Brain pericyte (primary cell): ENCODE data around the gene ZNF365.
"Not testable (repeated sequence)": the region's sequence is repeated elsewhere in the genome, so short reads cannot be mapped to it uniquely, and the experiment has no call there.

Experiments used
- DNase-seq: peaks from one replicate; pipeline ENCODE4 v3.0.0-alpha.2; 2012; ENCODE audit warnings: low read depth, low spot score

The ZNF365 gene

GRCh38 chr10:62373995-62374861 lies at the start of gene ZNF365:
Gene ZNF365, plus strand, starts transcription at chr10:62374369. Its CDS starts 1,825 bp downstream, at chr10:62376194.
- no peak for DNase-seq

GRCh38 chr10:62326176-62326575 lies 48.0 kb upstream of the ZNF365 start:
- DNase-seq, result no peak

- no peak for DNase-seq
These were observed 46.3 kb upstream of the ZNF365 start for GRCh38 chr10:62327885-62328284.

GRCh38 chr10:62330213-62330612 lies 44.0 kb upstream of the ZNF365 start:
- no peak for DNase-seq

GRCh38 chr10:62332406-62332805 lies 41.8 kb upstream of the ZNF365 start:
- DNase-seq, result no peak

GRCh38 chr10:62333135-62333889 lies 40.9 kb upstream of the ZNF365 start:
- no peak for DNase-seq

GRCh38 chr10:62333988-62334682 lies 40.0 kb upstream of the ZNF365 start:
- no peak for DNase-seq

GRCh38 chr10:62335326-62335725 lies 38.8 kb upstream of the ZNF365 start:
- no peak for DNase-seq

GRCh38 chr10:62336404-62336803 lies 37.8 kb upstream of the ZNF365 start:
- DNase-seq, result no peak

- no peak for DNase-seq
These were observed 32.8 kb upstream of the ZNF365 start for GRCh38 chr10:62341419-62341818.

GRCh38 chr10:62343000-62343399 lies 31.2 kb upstream of the ZNF365 start:
- DNase-seq, result no peak

GRCh38 chr10:62348029-62348428 lies 26.1 kb upstream of the ZNF365 start:
- DNase-seq, result no peak

- no peak for DNase-seq
These were observed 21.7 kb upstream of the ZNF365 start for GRCh38 chr10:62352356-62352970.

GRCh38 chr10:62354916-62355315 lies 19.3 kb upstream of the ZNF365 start:
- no peak for DNase-seq

- DNase-seq, result no peak
These were observed 17.7 kb upstream of the ZNF365 start for GRCh38 chr10:62356447-62356846.

- not testable (repeated sequence) for DNase-seq
These were observed 16.0 kb upstream of the ZNF365 start for GRCh38 chr10:62358151-62358550.

- DNase-seq, result no peak
These were observed 552 bp upstream of the ZNF365 start for GRCh38 chr10:62373639-62373994.

- DNase-seq, result no peak
These were observed 917 bp downstream of the ZNF365 start for GRCh38 chr10:62374862-62375710.

GRCh38 chr10:62376071-62377025 lies 2.2 kb downstream of the ZNF365 start:
- DNase-seq, result no peak

GRCh38 chr10:62377026-62377415 lies 2.9 kb downstream of the ZNF365 start:
- no peak for DNase-seq
